Inflammatory macrophage treated with lipopolysaccharide for 4 hours (primary cell): ENCODE measurements around the gene MRPS2.
"Not testable (repeated sequence)": the region's sequence is repeated elsewhere in the genome, so short reads cannot be mapped to it uniquely, and the experiment has no call there.

ENCODE experiments used
- DNase-seq: peaks from one replicate; pipeline ENCODE4 v3.0.0-alpha.2; 2020

MRPS2 gene

DNA sequence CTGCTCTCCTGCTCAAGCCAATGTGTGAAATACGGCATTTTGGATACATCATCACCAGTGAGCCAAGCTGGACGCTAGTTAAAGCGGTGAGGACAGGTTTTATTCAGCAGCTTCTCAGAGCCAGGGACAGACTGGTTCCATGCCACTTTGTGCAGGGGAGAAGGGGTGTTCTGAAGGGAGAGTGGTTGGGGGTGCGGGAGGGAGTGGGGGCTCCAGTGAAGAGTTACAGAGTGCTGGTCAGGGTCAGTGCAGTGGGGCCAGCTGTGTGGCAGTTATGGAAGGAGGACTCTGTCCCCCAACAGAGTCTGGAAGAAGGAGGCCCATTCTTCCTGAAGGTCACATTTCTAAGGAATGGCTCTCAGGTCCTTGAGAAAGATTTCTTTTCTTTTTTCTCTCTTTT lies 34.3 kb downstream of the MRPS2 start:
- DNase-seq, result not testable (repeated sequence)

GRCh38 chr9:135535631-135536030 lies 35.1 kb downstream of the MRPS2 start:
- DNase-seq, result not testable (repeated sequence)

DNA sequence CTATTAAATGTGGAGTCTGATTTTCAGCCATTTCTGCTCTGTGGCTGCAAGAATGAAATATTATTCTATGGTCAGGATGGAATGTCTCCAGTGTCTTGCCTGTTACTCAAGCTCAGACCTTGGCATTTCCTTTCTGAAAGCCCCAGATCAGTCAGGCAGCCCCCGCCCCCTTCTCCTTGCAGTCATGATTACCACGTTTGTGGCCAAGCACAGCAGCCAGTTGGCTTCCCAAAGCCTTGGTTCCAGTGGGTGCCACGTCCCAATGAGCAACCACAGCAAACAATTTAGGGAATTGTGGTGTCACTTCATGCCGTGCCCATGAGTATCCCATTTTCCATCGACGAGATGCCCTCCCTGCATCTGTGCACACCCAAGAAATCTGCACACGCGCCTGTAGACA lies 35.7 kb downstream of the MRPS2 start:
- DNase-seq, result no peak

GRCh38 chr9:135543262-135543894 lies 42.9 kb downstream of the MRPS2 start:
- not testable (repeated sequence) for DNase-seq

DNA sequence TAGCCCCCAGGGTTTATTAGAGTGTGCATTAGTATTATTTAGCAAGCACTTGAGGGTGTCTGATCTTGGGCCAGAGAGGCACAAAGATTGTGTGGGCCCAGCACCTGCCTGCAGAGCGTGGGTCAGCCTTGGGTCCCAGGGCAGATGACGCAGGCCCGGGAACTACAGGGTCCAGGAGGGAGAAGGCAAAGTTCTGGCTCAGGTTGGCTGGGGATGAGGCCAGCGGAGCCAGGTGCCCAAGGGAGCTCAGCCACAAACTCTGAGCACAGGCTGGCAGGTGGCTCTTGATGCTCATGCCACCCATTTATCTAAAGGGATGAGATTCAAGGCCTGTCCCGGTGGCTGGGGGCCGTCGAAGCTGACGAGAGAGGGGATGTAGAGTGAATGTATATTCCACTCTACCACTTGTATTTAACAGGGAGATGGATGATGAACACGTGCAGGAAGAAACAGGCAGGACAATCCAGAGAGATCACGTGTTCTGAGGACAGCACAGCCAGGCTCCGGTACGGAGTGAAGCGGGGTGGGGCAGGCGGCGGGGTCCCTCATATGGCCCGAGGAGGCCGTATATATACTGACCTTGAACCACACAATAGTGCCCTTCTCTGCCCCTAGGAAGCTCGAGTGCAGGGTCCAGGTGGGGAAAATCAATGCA lies 44.6 kb downstream of the MRPS2 start:
- no peak for DNase-seq

GRCh38 chr9:135545646-135546176 lies 45.2 kb downstream of the MRPS2 start, which contains the start of gene OBP2A:
Gene OBP2A, plus strand, starts transcription at chr9:135546126. Its CDS starts 55 bp downstream, at chr9:135546181.
- DNase-seq, result not testable (repeated sequence)

- DNase-seq, result not testable (repeated sequence)
Observed at GRCh38 chr9:135546792-135547617, 46.5 kb downstream of the MRPS2 start.

GRCh38 chr9:135547756-135548736 lies 47.6 kb downstream of the MRPS2 start:
- no peak for DNase-seq

DNA sequence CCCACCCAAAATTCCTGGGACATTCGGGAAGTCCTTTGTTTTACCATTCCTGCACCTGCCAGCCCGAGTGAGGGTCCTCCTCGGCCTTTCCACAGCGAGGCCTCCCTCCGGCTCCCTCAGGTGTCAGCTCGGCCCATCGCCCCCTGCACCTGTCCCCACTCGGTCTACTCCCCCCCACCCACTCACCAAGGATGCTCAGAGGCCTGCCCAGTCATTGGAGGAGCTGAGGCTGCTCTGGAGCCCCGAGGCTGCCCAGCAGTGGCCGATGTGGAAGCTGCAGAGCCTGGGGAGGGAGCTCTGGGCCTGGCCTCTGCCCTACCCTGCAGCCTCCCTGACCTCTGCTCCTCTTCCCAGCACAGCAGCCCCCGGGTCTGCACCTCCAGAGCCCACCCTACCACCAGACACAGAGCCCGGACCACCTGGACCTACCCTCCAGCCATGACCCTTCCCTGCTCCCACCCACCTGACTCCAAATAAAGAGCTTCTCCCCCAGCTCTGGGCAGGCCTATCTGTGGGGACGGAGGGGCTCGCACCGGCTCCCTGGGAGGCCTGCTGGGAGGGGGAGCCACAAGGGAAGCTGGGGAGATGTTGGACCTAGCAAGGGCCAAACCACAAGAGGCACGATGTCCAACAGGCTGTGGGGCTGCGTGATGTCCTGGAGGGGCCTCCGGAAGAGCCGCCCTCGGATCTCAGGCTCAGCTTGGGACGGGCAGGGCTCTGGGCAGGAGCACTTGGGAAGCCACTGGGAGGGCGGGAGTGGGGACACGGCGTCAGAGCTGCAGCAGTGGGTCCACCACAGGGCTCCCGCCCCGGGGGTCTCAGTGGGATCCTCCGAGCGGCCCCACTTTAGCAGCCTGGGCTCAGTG lies 49.2 kb downstream of the MRPS2 start:
- not testable (repeated sequence) for DNase-seq

GRCh38 chr9:135550344-135550918 lies 49.9 kb downstream of the MRPS2 start:
- DNase-seq, result no peak

- no peak for DNase-seq
Observed at GRCh38 chr9:135551031-135551430, 50.5 kb downstream of the MRPS2 start.

GRCh38 chr9:135551456-135551855 lies 51.0 kb downstream of the MRPS2 start:
- no peak for DNase-seq

DNA sequence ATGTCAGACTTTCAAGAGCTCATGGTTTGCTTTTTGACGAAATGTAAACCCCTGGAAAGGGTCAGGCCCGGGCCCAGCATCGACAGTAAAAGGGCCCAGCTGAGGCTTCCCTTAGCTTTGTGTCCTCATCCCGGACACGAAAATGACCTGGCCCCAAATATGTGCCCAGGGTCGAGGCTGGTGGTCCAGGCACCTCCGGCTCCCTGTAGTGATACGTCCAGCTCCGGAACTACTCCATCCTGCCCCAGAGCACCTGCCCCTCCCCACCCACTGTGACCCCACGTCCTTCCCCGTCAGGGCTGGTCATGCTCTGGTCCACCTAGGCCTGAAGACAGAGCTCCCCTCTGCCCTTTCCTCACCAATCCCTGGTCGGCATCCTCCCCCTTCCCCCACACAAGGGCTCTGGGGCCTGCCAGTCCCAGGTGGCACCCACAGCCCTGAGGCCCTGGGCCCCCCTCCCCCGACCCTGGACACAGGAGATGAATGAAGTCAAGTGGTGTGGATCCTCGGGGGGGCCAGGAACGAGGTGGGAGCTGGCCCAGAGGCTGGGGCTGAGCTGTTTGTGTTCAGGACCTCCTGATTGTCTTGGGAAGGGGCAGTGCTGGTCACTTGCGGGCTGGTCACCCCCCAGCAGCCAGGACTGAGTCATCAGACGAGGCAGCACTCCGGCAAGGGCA lies 51.7 kb downstream of the MRPS2 start:
- no peak for DNase-seq

DNA sequence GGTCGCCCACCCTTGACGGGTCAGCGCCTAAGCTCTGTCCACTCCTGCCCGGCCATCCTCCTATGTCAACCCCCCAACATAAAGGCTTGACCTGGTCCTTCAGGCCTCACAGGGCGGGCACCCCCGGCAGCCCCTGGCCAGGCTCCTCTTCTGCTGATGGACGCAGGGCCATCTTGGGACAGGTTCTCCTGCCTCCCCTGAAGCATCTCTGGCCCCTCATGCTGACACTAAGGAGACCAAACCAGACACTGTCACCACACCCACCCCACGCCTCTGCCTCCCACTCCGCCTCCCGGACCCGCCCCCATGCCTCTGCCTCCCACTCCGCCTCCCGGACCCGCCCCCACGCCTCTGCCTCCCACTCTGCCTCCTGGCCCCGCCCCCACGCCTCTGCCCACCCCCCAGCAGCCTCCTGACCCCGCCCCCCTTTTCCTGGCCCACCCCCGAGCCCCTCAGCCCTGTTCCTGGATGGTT lies 52.3 kb downstream of the MRPS2 start:
- DNase-seq, result no peak
